Osteocyte (in vitro differentiated cells): ENCODE data around the gene SNRNP48. TPM values are rescaled to one million over a fixed set of nuclear protein-coding genes. Genes with fewer than 3 reads are reported as not detected.

Source experiments
- DNase-seq: peaks from one replicate; pipeline ENCODE4 v3.0.0; 2021; ENCODE audit warnings: mixed read lengths; ENCODE audit not compliant: unreplicated experiment; ENCODE audit errors: extremely low spot score
- H3K27ac Mint-ChIP-seq: one replicate; pipeline ENCODE4 v1.8.0; 2021; ENCODE audit warnings: mild to moderate bottlenecking, mixed read lengths; ENCODE audit not compliant: unreplicated experiment
- H3K27me3 Mint-ChIP-seq: one replicate; pipeline ENCODE4 v1.8.0; 2021; ENCODE audit warnings: mixed read lengths; ENCODE audit not compliant: unreplicated experiment
- H3K36me3 Mint-ChIP-seq: one replicate; pipeline ENCODE4 v1.8.0; 2021; ENCODE audit warnings: mixed read lengths; ENCODE audit not compliant: unreplicated experiment
- H3K4me1 Mint-ChIP-seq: one replicate; pipeline ENCODE4 v1.8.0; 2021; ENCODE audit warnings: mixed read lengths; ENCODE audit not compliant: unreplicated experiment
- H3K4me3 Mint-ChIP-seq: one replicate; pipeline ENCODE4 v1.8.0; 2021; ENCODE audit warnings: mild to moderate bottlenecking, moderate library complexity, mixed read lengths; ENCODE audit not compliant: unreplicated experiment
- H3K9me3 Mint-ChIP-seq: one replicate; pipeline ENCODE4 v1.8.0; 2021; ENCODE audit warnings: mixed read lengths; ENCODE audit not compliant: unreplicated experiment
- CTCF ChIP-seq: fragments of 200-600 bp; sonication (generic); IDR thresholded peaks from 2 replicates; pipeline ENCODE4 v1.5.0; 2021; ENCODE audit warnings: antibody characterized with exemption, mild to moderate bottlenecking, moderate library complexity
- total RNA-seq: library from RNA; stranded (reverse); gene quantifications from 2 replicates; pipeline ENCODE4 v1.2.1, GENCODE V29; 2021

Gene SNRNP48
- total RNA-seq, 1 donor from 2014 or later, result 12.1 TPM

GRCh38 chr6:7587631-7588100 lies 2.3 kb upstream of the SNRNP48 start:
- H3K36me3 Mint-ChIP-seq, result peaks cover 33% of the 10 kb centered on the region
- H3K4me3 Mint-ChIP-seq, result no peak overlapping the region
- DNase-seq, result no peak
- peaks cover 46% of the 10 kb centered on the region for H3K4me1 Mint-ChIP-seq
- H3K27me3 Mint-ChIP-seq, result no peaks in the 10 kb centered on the region
- no peak for TF ChIP-seq CTCF
- no peaks in the 10 kb centered on the region for H3K9me3 Mint-ChIP-seq
- H3K27ac Mint-ChIP-seq, result peak overlapping the region; percentile 78

GRCh38 chr6:7588506-7588905 lies 1.5 kb upstream of the SNRNP48 start:
- no peak for DNase-seq
- Mint-ChIP-seq H3K4me1 (peaks cover 53% of the 10 kb centered on the region), H3K9me3 (no peaks in the 10 kb centered on the region), H3K4me3 (no peak overlapping the region), H3K36me3 (peaks cover 25% of the 10 kb centered on the region), H3K27me3 (no peaks in the 10 kb centered on the region), H3K27ac (no peak overlapping the region)
- TF ChIP-seq CTCF, result no peak

GRCh38 chr6:7589221-7589620 lies 777 bp upstream of the SNRNP48 start:
- peak overlapping the region; percentile 93 for H3K27ac Mint-ChIP-seq
- no peak for DNase-seq
- no peak for TF ChIP-seq CTCF
- H3K4me1 Mint-ChIP-seq, result peaks cover 53% of the 10 kb centered on the region
- peak overlapping the region; percentile 99 for H3K4me3 Mint-ChIP-seq
- H3K36me3 Mint-ChIP-seq, result peaks cover 19% of the 10 kb centered on the region
- H3K9me3 Mint-ChIP-seq, result no peaks in the 10 kb centered on the region
- H3K27me3 Mint-ChIP-seq, result no peaks in the 10 kb centered on the region

GRCh38 chr6:7590918-7591302 lies 912 bp downstream of the SNRNP48 start:
- Mint-ChIP-seq H3K9me3 (no peaks in the 10 kb centered on the region), H3K36me3 (peaks cover 11% of the 10 kb centered on the region), H3K4me3 (peak overlapping the region; percentile 99), H3K27me3 (no peaks in the 10 kb centered on the region), H3K4me1 (peaks cover 53% of the 10 kb centered on the region), H3K27ac (peak overlapping the region; percentile 69)
- DNase-seq, result no peak
- TF ChIP-seq CTCF, result no peak

- peaks cover 12% of the 10 kb centered on the region for H3K36me3 Mint-ChIP-seq
- H3K4me3 Mint-ChIP-seq, result peak overlapping the region; percentile 99
- H3K9me3 Mint-ChIP-seq, result no peaks in the 10 kb centered on the region
- no peak for DNase-seq
- H3K4me1 Mint-ChIP-seq, result peaks cover 53% of the 10 kb centered on the region
- TF ChIP-seq CTCF, result no peak
- H3K27ac Mint-ChIP-seq, result peak overlapping the region; percentile 7
- no peaks in the 10 kb centered on the region for H3K27me3 Mint-ChIP-seq
Measured at GRCh38 chr6:7591770-7592169, 1.8 kb downstream of the SNRNP48 start.
